MM.1S (cell line): ENCODE results near the gene IFNG-AS1.
A peak's percentile ranks its signal among the peaks of the same experiment; 100 is the strongest.

Experiments used
- DNase-seq: peaks from one replicate; pipeline ENCODE4 v3.0.0-alpha.2; 2015
- H2AFZ ChIP-seq: fragments of 300-600 bp; sonication (generic); 2 replicates; pipeline ENCODE4 v1.6.0; 2016; ENCODE audit warnings: antibody characterized with exemption, low read length
- H3F3A ChIP-seq: fragments of 300-600 bp; sonication (generic); 2 replicates; pipeline ENCODE4 v1.6.1; 2016; ENCODE audit warnings: mild to moderate bottlenecking, antibody characterized with exemption, low read length, moderate library complexity, mixed read lengths; ENCODE audit not compliant: insufficient read depth
- H3K27ac ChIP-seq: fragments of 300-600 bp; sonication (generic); 2 replicates; pipeline ENCODE4 v1.5.1; 2016; ENCODE audit warnings: mild to moderate bottlenecking, low read length
- H3K27me3 ChIP-seq: fragments of 300-600 bp; sonication (generic); replicated peaks from 2 replicates; pipeline ENCODE4 v1.6.0; 2016; ENCODE audit warnings: low read length; ENCODE audit not compliant: insufficient read depth
- H3K36me3 ChIP-seq: fragments of 300-600 bp; sonication (generic); replicated peaks from 2 replicates; pipeline ENCODE4 v1.6.1; 2016; ENCODE audit warnings: mild to moderate bottlenecking, low read length, mixed read lengths; ENCODE audit not compliant: insufficient read depth
- H3K4me1 ChIP-seq: fragments of 300-600 bp; sonication (generic); 2 replicates; pipeline ENCODE4 v1.6.1; 2016; ENCODE audit warnings: low read length, mixed read lengths
- H3K4me2 ChIP-seq: fragments of 300-600 bp; sonication (generic); 2 replicates; pipeline ENCODE4 v1.6.0; 2016; ENCODE audit warnings: low read depth, low read length
- H3K4me3 ChIP-seq: fragments of 300-600 bp; sonication (generic); 2 replicates; pipeline ENCODE4 v1.5.1; 2016; ENCODE audit warnings: low read length, mixed read lengths
- H3K79me2 ChIP-seq: fragments of 300-600 bp; sonication (generic); 2 replicates; pipeline ENCODE4 v1.6.1; 2016; ENCODE audit warnings: mixed run types, low read length, mixed read lengths
- H3K9ac ChIP-seq: fragments of 300-600 bp; sonication (generic); 2 replicates; pipeline ENCODE4 v1.6.1; 2016; ENCODE audit warnings: low read length, mixed read lengths
- H3K9me2 ChIP-seq: fragments of 300-600 bp; sonication (generic); replicated peaks from 2 replicates; pipeline ENCODE4 v1.6.1; 2016; ENCODE audit warnings: mild to moderate bottlenecking, low read length, mixed read lengths; ENCODE audit not compliant: insufficient read depth
- H3K9me3 ChIP-seq: fragments of 300-600 bp; sonication (generic); replicated peaks from 2 replicates; pipeline ENCODE4 v1.6.1; 2016; ENCODE audit warnings: mild to moderate bottlenecking, low read length, mixed read lengths; ENCODE audit not compliant: insufficient read depth
- H4K20me1 ChIP-seq: fragments of 300-600 bp; sonication (generic); 2 replicates; pipeline ENCODE4 v1.6.1; 2016; ENCODE audit warnings: mild to moderate bottlenecking, low read length, moderate library complexity, mixed read lengths; ENCODE audit not compliant: insufficient read depth
- CTCF ChIP-seq: fragments of 300-600 bp; sonication (generic); IDR thresholded peaks from 2 replicates; pipeline ENCODE4 v1.5.1; 2016; ENCODE audit warnings: antibody characterized with exemption, low read length, mixed read lengths
- EZH2 ChIP-seq: fragments of 300-600 bp; sonication (generic); optimal IDR thresholded peaks from 2 replicates; pipeline ENCODE3; 2017; ENCODE audit warnings: low read depth, mild to moderate bottlenecking, antibody characterized with exemption, low read length, mixed read lengths
- EZH2phosphoT487 ChIP-seq: fragments of 300-600 bp; sonication (generic); IDR thresholded peaks from 2 replicates; pipeline ENCODE4 v1.6.1; 2018; ENCODE audit warnings: antibody characterized with exemption, low read length

Gene IFNG-AS1

GRCh38 chr12:67989184-67989920 lies at the start of gene IFNG-AS1:
IFNG-AS1 (plus strand) TSS chr12:67989447.
- peak within 1 kb of the TSS; percentile 98 for H3K9ac ChIP-seq
- TF ChIP-seq EZH2 (no peak), CTCF (no peak), EZH2phosphoT487 (no peak)
- peaks cover 50% of the 10 kb centered on the region for H3K79me2 ChIP-seq
- no peaks in the 10 kb centered on the region for H3K9me3 ChIP-seq
- no peaks in the 10 kb centered on the region for H3K27me3 ChIP-seq
- peaks cover 41% of the 10 kb centered on the region for H3K4me1 ChIP-seq
- H3K4me2 ChIP-seq, result peak within 1 kb of the TSS; percentile 68
- H3K9me2 ChIP-seq, result no peaks in the 10 kb centered on the region
- DNase-seq, result peak; percentile 93
- peaks cover 7% of the 10 kb centered on the region; the same call in 1 of the 2 replicates for H3K36me3 ChIP-seq
- H3F3A ChIP-seq, result peaks cover 43% of the 10 kb centered on the region
- no peak within 1 kb of the TSS for H2AFZ ChIP-seq
- peak within 1 kb of the TSS; percentile 96 for H3K4me3 ChIP-seq
- H3K27ac ChIP-seq, result peak within 1 kb of the TSS; percentile 100
- H4K20me1 ChIP-seq, result peaks cover 5% of the 10 kb centered on the region; the same call in 1 of the 2 replicates

GRCh38 chr12:67939611-67940010 lies 49.6 kb upstream of the IFNG-AS1 start:
- Histone ChIP-seq H3K79me2 (no peaks in the 10 kb centered on the region), H4K20me1 (no peaks in the 10 kb centered on the region), H3K4me3 (no peak overlapping the region), H3K9ac (no peak overlapping the region), H3K27me3 (no peaks in the 10 kb centered on the region), H3K27ac (no peak overlapping the region), H3K9me3 (no peaks in the 10 kb centered on the region), H3K36me3 (no peaks in the 10 kb centered on the region), H3F3A (no peaks in the 10 kb centered on the region), H3K4me2 (no peak overlapping the region), H3K9me2 (no peaks in the 10 kb centered on the region), H3K4me1 (peaks cover 11% of the 10 kb centered on the region; the same call in 1 of the 2 replicates), H2AFZ (no peak overlapping the region)
- no peak for DNase-seq
- TF ChIP-seq CTCF (no peak), EZH2phosphoT487 (no peak), EZH2 (no peak)

- TF ChIP-seq CTCF, result no peak
- TF ChIP-seq EZH2, result no peak
- TF ChIP-seq EZH2phosphoT487, result no peak
- Histone ChIP-seq H4K20me1 (no peaks in the 10 kb centered on the region), H3F3A (no peaks in the 10 kb centered on the region), H3K9me2 (no peaks in the 10 kb centered on the region), H3K4me2 (no peak overlapping the region), H3K27ac (no peak overlapping the region), H3K4me3 (no peak overlapping the region), H3K79me2 (no peaks in the 10 kb centered on the region), H3K9ac (no peak overlapping the region), H3K36me3 (no peaks in the 10 kb centered on the region), H3K9me3 (no peaks in the 10 kb centered on the region), H3K4me1 (peaks cover 11% of the 10 kb centered on the region; the same call in 1 of the 2 replicates), H2AFZ (no peak overlapping the region), H3K27me3 (no peaks in the 10 kb centered on the region)
- no peak for DNase-seq
These were observed 48.4 kb upstream of the IFNG-AS1 start for GRCh38 chr12:67940780-67941243.
